OCI-LY1 (cell line): ENCODE measurements around the gene CDA.

Source experiments
- H2AFZ ChIP-seq: fragments of 200-600 bp; sonication (generic), shearing (Covaris generic); 2 replicates; pipeline ENCODE4 v1.6.0; 2014; ENCODE audit warnings: antibody characterized with exemption, mild to moderate bottlenecking, low read length
- H3F3A ChIP-seq: fragments of 200-600 bp; sonication (generic), shearing (Covaris generic); 2 replicates; pipeline ENCODE4 v1.6.0; 2014; ENCODE audit warnings: mild to moderate bottlenecking, antibody characterized with exemption, low read length, moderate library complexity; ENCODE audit not compliant: insufficient read depth
- H3K27ac ChIP-seq: fragments of 200-600 bp; sonication (generic); 2 replicates; pipeline ENCODE4 v1.5.1; 2014; ENCODE audit warnings: low read length, mixed run types, mild to moderate bottlenecking, low read depth; ENCODE audit not compliant: poor library complexity, severe bottlenecking
- H3K27me3 ChIP-seq: fragments of 200-600 bp; sonication (generic); 2 replicates; pipeline ENCODE4 v1.6.0; 2014; ENCODE audit warnings: antibody characterized with exemption, mild to moderate bottlenecking, low read length, moderate library complexity; ENCODE audit not compliant: insufficient read depth
- H3K36me3 ChIP-seq: fragments of 200-600 bp; sonication (generic); 2 replicates; pipeline ENCODE4 v1.6.1; 2014; ENCODE audit warnings: mild to moderate bottlenecking, antibody characterized with exemption, low read length, moderate library complexity, mixed read lengths; ENCODE audit not compliant: insufficient read depth
- H3K4me1 ChIP-seq: fragments of 200-600 bp; sonication (generic); 2 replicates; pipeline ENCODE4 v1.5.1; 2014; ENCODE audit warnings: mild to moderate bottlenecking, low read length, moderate library complexity; ENCODE audit not compliant: insufficient read depth, severe bottlenecking
- H3K4me2 ChIP-seq: fragments of 200-600 bp; sonication (generic), shearing (Covaris generic); 2 replicates; pipeline ENCODE4 v1.6.1; 2014; ENCODE audit warnings: low read length
- H3K4me3 ChIP-seq: fragments of 200-600 bp; sonication (generic); 2 replicates; pipeline ENCODE4 v1.5.1; 2014; ENCODE audit warnings: low read length, low read depth, mild to moderate bottlenecking, mixed read lengths; ENCODE audit not compliant: poor library complexity, severe bottlenecking
- H3K79me2 ChIP-seq: fragments of 200-600 bp; shearing (Covaris generic); 2 replicates; pipeline ENCODE4 v1.6.1; 2016; ENCODE audit warnings: mixed run types, low read length, mixed read lengths; ENCODE audit not compliant: insufficient read depth
- H3K9ac ChIP-seq: fragments of 200-600 bp; sonication (generic), shearing (Covaris generic); 2 replicates; pipeline ENCODE4 v1.6.1; 2014; ENCODE audit warnings: mild to moderate bottlenecking, low read length, mixed read lengths
- H3K9me2 ChIP-seq: fragments of 200-600 bp; sonication (generic), shearing (Covaris generic); 2 replicates; pipeline ENCODE4 v1.6.1; 2014; ENCODE audit warnings: low read depth, mild to moderate bottlenecking, low read length, mixed read lengths
- H3K9me3 ChIP-seq: fragments of 200-600 bp; shearing (Covaris generic); 2 replicates; pipeline ENCODE4 v1.6.1; 2014; ENCODE audit warnings: low read length, mixed read lengths
- H4K20me1 ChIP-seq: fragments of 200-600 bp; sonication (generic), shearing (Covaris generic); 2 replicates; pipeline ENCODE4 v1.6.0; 2016; ENCODE audit warnings: mild to moderate bottlenecking, low read length; ENCODE audit not compliant: insufficient read depth
- EZH2 ChIP-seq: fragments of 200-600 bp; sonication (generic), shearing (Covaris generic); IDR thresholded peaks from 2 replicates; pipeline ENCODE4 v1.8.0; 2017; ENCODE audit warnings: borderline replicate concordance, mixed run types, mild to moderate bottlenecking, antibody characterized with exemption, low read length, moderate library complexity, mixed read lengths
- TF ChIP-seq, protein P1 (sequence below): fragments of 200-600 bp; sonication (generic), shearing (Covaris generic); IDR thresholded peaks from 2 replicates; pipeline ENCODE4 v1.5.1; 2017; ENCODE audit warnings: mild to moderate bottlenecking, antibody characterized with exemption, low read length, moderate library complexity, mixed read lengths

CDA gene

DNA sequence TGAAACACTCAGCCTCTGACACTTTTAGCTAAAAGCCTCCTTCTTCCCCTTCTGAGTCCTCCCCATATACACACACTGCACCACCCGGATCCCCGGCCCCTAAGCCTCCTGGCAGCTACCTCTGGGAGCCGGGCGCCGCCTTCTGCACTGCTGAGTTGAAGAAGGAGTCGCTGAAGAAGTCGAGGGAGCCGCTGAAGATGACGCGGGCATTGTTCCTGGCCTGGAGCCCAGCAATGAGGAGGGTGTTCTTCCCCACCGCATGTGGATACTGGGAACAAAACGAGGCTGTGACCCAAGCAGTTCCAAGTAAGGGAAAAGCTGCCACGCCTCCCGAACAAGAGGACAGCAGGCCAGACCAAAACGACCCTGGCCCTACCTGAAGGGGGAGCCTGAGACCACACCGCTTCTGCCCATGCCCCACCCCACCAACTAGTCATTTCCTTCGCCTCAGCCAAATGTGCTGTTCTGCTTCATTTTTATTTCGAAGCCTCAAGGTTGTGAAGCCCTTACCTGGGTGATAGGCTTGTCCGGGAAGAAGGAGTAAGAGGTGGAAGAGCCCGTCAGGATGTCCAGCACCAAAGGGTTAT lies 65.3 kb downstream of the CDA start:
- Histone ChIP-seq H3F3A (no peaks in the 10 kb centered on the region), H3K4me3 (no peak overlapping the region), H3K4me2 (no peak overlapping the region), H3K9ac (no peak overlapping the region), H3K27ac (no peak overlapping the region), H3K27me3 (no peaks in the 10 kb centered on the region), H2AFZ (no peak overlapping the region), H3K9me3 (no peaks in the 10 kb centered on the region), H4K20me1 (no peaks in the 10 kb centered on the region), H3K79me2 (peaks cover 12% of the 10 kb centered on the region), H3K36me3 (peaks cover 89% of the 10 kb centered on the region), H3K9me2 (no peaks in the 10 kb centered on the region), H3K4me1 (peaks cover 13% of the 10 kb centered on the region)
- no peak for TF ChIP-seq EZH2
- TF ChIP-seq, protein P1, sequence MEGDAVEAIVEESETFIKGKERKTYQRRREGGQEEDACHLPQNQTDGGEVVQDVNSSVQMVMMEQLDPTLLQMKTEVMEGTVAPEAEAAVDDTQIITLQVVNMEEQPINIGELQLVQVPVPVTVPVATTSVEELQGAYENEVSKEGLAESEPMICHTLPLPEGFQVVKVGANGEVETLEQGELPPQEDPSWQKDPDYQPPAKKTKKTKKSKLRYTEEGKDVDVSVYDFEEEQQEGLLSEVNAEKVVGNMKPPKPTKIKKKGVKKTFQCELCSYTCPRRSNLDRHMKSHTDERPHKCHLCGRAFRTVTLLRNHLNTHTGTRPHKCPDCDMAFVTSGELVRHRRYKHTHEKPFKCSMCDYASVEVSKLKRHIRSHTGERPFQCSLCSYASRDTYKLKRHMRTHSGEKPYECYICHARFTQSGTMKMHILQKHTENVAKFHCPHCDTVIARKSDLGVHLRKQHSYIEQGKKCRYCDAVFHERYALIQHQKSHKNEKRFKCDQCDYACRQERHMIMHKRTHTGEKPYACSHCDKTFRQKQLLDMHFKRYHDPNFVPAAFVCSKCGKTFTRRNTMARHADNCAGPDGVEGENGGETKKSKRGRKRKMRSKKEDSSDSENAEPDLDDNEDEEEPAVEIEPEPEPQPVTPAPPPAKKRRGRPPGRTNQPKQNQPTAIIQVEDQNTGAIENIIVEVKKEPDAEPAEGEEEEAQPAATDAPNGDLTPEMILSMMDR, result no peak

DNA sequence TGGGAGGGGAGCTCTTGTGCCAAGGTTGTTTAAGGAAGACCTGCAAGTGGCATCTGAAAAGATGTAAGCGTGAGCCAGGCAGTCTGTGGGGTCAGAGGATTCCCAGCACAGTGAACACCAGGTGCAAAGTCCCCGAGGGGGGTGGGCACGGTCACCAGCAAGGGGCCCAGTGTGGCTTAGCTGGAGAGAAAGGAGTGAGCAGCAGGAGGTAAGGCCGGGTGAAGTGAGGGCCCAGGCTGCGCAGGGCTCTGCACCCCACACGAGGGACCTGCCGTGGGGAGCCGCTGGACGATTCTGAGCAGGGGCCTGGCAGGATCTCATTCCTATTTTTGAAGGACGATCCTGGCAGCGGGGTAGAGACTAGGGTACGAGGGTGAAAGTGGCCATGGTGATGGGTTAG lies 68.1 kb downstream of the CDA start:
- Histone ChIP-seq H3F3A (no peaks in the 10 kb centered on the region), H3K9me3 (no peaks in the 10 kb centered on the region), H3K27me3 (no peaks in the 10 kb centered on the region), H3K9ac (no peak overlapping the region), H3K4me1 (peaks cover 30% of the 10 kb centered on the region), H3K79me2 (peaks cover 31% of the 10 kb centered on the region), H3K36me3 (peaks cover 74% of the 10 kb centered on the region), H3K9me2 (no peaks in the 10 kb centered on the region), H3K4me3 (no peak overlapping the region), H4K20me1 (no peaks in the 10 kb centered on the region), H3K27ac (no peak overlapping the region), H3K4me2 (no peak overlapping the region), H2AFZ (no peak overlapping the region)
- no peak for TF ChIP-seq EZH2
- TF ChIP-seq, protein P1, result no peak

DNA sequence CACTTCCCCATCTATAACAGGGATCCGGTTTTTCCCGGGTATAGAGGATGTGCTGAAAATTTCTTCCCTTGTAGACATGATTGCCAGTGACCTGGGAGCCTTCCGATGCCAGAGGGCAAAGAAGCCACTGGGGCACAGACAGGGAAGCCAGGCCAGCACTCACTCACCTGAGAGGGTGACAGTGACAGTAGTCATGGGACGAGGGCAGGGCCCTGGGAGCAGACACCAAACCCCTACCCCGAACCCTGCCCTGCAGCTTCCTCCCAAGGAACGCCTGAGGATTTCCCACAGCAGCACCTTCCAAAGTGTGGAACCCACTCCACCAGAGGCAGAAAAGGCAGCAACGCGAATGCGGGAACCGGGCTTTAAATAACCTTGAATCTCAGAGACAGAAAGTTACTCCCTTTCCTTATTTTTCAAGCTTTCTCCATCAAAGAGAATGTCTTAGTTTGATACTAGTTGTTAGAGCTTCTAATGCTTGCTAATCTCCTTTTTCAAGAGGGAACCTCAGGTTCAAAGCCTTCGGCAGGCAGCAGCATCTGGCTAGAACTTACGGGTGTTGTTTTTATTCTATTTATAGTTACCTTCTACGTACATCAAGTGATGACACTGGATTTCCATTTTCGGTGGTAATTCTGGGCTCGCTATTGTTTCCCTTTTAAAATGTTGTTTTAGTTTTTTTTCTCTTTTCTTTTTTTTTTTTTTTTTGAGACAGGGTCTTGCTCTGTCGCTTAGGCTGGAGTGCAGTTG lies 69.4 kb downstream of the CDA start:
- H3K27me3 ChIP-seq, result no peaks in the 10 kb centered on the region
- H3K27ac ChIP-seq, result peak overlapping the region; percentile 37
- no peaks in the 10 kb centered on the region for H3K9me3 ChIP-seq
- H3K4me1 ChIP-seq, result peaks cover 34% of the 10 kb centered on the region
- H3K4me3 ChIP-seq, result no peak overlapping the region
- H3K4me2 ChIP-seq, result peak overlapping the region; percentile 97; the same call in 1 of the 2 replicates
- no peak overlapping the region for H2AFZ ChIP-seq
- no peaks in the 10 kb centered on the region for H4K20me1 ChIP-seq
- no peak overlapping the region for H3K9ac ChIP-seq
- H3F3A ChIP-seq, result no peaks in the 10 kb centered on the region
- peaks cover 31% of the 10 kb centered on the region for H3K79me2 ChIP-seq
- peaks cover 61% of the 10 kb centered on the region for H3K36me3 ChIP-seq
- H3K9me2 ChIP-seq, result no peaks in the 10 kb centered on the region
- TF ChIP-seq, protein P1, result no peak
- no peak for TF ChIP-seq EZH2
